IMR-90 (cell line): ENCODE results near the gene GUCY1A2.

Experiments used
- CHD1 ChIP-seq: IDR thresholded peaks from 2 replicates; pipeline ENCODE4 v1.6.1; 2012; ENCODE audit warnings: low read depth, low read length, improper control_type of control experiment
- FOS ChIP-seq: fragments of 150-350 bp; IDR thresholded peaks from 2 replicates; pipeline ENCODE4 v1.6.1; 2016; ENCODE audit warnings: low read depth, low read length
- MXI1 ChIP-seq: IDR thresholded peaks from 2 replicates; pipeline ENCODE4 v1.6.1; 2012; ENCODE audit warnings: low read depth, mild to moderate bottlenecking, low read length, moderate library complexity, borderline replicate concordance
- POLR2A ChIP-seq: IDR thresholded peaks from 2 replicates; pipeline ENCODE4 v1.6.1; 2012; ENCODE audit warnings: mild to moderate bottlenecking, low read depth, low read length
- RAD21 ChIP-seq: IDR thresholded peaks from 2 replicates; pipeline ENCODE4 v1.6.1; 2012; ENCODE audit warnings: low read length, improper control_type of control experiment
- SMC3 ChIP-seq: fragments of 150-350 bp; IDR thresholded peaks from 2 replicates; pipeline ENCODE4 v1.6.1; 2016; ENCODE audit warnings: low read depth, mild to moderate bottlenecking, antibody characterized with exemption, low read length, moderate library complexity
- TF ChIP-seq, protein P1 (sequence below): conservative IDR thresholded peaks from 2 replicates; pipeline ENCODE4 v1.5.1; 2012; ENCODE audit warnings: mild to moderate bottlenecking, low read depth, low read length, improper control_type of control experiment

GRCh38 chr11:106706355-106706754, 311.9 kb downstream of the GUCY1A2 start:
- TF ChIP-seq POLR2A = no peak
- TF ChIP-seq, protein P1, sequence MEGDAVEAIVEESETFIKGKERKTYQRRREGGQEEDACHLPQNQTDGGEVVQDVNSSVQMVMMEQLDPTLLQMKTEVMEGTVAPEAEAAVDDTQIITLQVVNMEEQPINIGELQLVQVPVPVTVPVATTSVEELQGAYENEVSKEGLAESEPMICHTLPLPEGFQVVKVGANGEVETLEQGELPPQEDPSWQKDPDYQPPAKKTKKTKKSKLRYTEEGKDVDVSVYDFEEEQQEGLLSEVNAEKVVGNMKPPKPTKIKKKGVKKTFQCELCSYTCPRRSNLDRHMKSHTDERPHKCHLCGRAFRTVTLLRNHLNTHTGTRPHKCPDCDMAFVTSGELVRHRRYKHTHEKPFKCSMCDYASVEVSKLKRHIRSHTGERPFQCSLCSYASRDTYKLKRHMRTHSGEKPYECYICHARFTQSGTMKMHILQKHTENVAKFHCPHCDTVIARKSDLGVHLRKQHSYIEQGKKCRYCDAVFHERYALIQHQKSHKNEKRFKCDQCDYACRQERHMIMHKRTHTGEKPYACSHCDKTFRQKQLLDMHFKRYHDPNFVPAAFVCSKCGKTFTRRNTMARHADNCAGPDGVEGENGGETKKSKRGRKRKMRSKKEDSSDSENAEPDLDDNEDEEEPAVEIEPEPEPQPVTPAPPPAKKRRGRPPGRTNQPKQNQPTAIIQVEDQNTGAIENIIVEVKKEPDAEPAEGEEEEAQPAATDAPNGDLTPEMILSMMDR = no peak
- 0 out of 2 replicates have a peak, but pooled peaks have one; percentile 13 for TF ChIP-seq FOS
- TF ChIP-seq MXI1 = no peak
- no peak for TF ChIP-seq SMC3
- TF ChIP-seq CHD1 = no peak
- TF ChIP-seq RAD21 = no peak
